ENCODE data around the gene CNOT4.

The CNOT4 gene

GRCh38 chr7:135390829-135391228, 119.1 kb downstream of the CNOT4 start:
- no peak for TF ChIP-seq CTCF (IDR thresholded peaks at IDR 0.05)

GRCh38 chr7:135389971-135390370, 119.9 kb downstream of the CNOT4 start:
- no peak for TF ChIP-seq CTCF (IDR thresholded peaks at IDR 0.05)

- no peak for TF ChIP-seq CTCF (IDR thresholded peaks at IDR 0.05)
Observed at GRCh38 chr7:135388616-135389015, 121.3 kb downstream of the CNOT4 start.

- no peak for TF ChIP-seq CTCF (IDR thresholded peaks at IDR 0.05)
Observed at GRCh38 chr7:135386776-135387175, 123.1 kb downstream of the CNOT4 start.

GRCh38 chr7:135386181-135386580, 123.7 kb downstream of the CNOT4 start:
- TF ChIP-seq CTCF (IDR thresholded peaks at IDR 0.05), result no peak

- TF ChIP-seq CTCF (IDR thresholded peaks at IDR 0.05), result no peak
Observed at GRCh38 chr7:135385209-135385608, 124.7 kb downstream of the CNOT4 start.

GRCh38 chr7:135383525-135384175, 126.3 kb downstream of the CNOT4 start:
- TF ChIP-seq CTCF (IDR thresholded peaks at IDR 0.05), result no peak

GRCh38 chr7:135382173-135382572, 127.7 kb downstream of the CNOT4 start:
- TF ChIP-seq CTCF (IDR thresholded peaks at IDR 0.05), result no peak

Measured in LNCAP (cell line).